K562 treated with DMSO at 1 percent for 4 hours (cell line): ENCODE results near the gene CDK5R2. TPM values are rescaled to one million over a fixed set of nuclear protein-coding genes. Genes with fewer than 3 reads are reported as not detected.

Experiments
- total RNA-seq: library from RNA; unstranded; fragments of 300-600 nt; gene quantifications from 2 replicates; pipeline ENCODE4 v1.2.3, GENCODE V29; 2022; ENCODE audit not compliant: insufficient read depth

CDK5R2 gene
- not detected in 2 replicates for total RNA-seq

GRCh38 chr2:218959141-218959731, at the start of gene CDK5R2:
CDK5R2 (plus strand) TSS chr2:218959666; CDS start chr2:218959821, 155 bp downstream.

GRCh38 chr2:218985021-218985324, 25.5 kb downstream of the CDK5R2 start, which contains the start of gene FEV:
FEV (minus strand) TSS chr2:218985184; CDS start chr2:218985075, 109 bp downstream.

GRCh38 chr2:218993345-218994315, 34.2 kb downstream of the CDK5R2 start, which contains the start of gene CRYBA2:
CRYBA2 (minus strand) TSS chr2:218993422; CDS start chr2:218993176, 246 bp downstream.

Other genes with a start within 250 kb of the CDK5R2 start
- 19.4 and 44.1 TPM in 2 replicates for gene TTLL4, start 248.8 kb upstream of the CDK5R2 start, total RNA-seq
- not detected in 2 replicates for gene CYP27A1, start 177.5 kb upstream of the CDK5R2 start, total RNA-seq
- gene PRKAG3, start 127.9 kb upstream of the CDK5R2 start, total RNA-seq: not detected in 2 replicates
- not detected in 2 replicates for gene WNT6, start 99.9 kb upstream of the CDK5R2 start, total RNA-seq
- gene WNT10A, start 78.8 kb upstream of the CDK5R2 start, total RNA-seq: not detected in 2 replicates
- gene FEV, start 25.5 kb downstream of the CDK5R2 start, total RNA-seq: 0.34 and 0.71 TPM in 2 replicates
- not detected in 2 replicates for gene CRYBA2, start 33.8 kb downstream of the CDK5R2 start, total RNA-seq
- gene CFAP65, start 81.8 kb downstream of the CDK5R2 start, total RNA-seq: not detected in 2 replicates
- gene IHH, start 101.3 kb downstream of the CDK5R2 start, total RNA-seq: not detected in 2 replicates
- gene NHEJ1, start 201.1 kb downstream of the CDK5R2 start, total RNA-seq: 8.9 and 10.1 TPM in 2 replicates
- not detected in 2 replicates for gene SLC23A3, start 210.4 kb downstream of the CDK5R2 start, total RNA-seq
- gene CNPPD1, start 217.3 kb downstream of the CDK5R2 start, total RNA-seq: 48.8 and 50.1 TPM in 2 replicates
- 22.5 and 26.1 TPM in 2 replicates for gene RETREG2, start 218.6 kb downstream of the CDK5R2 start, total RNA-seq
- gene ZFAND2B, start 247.1 kb downstream of the CDK5R2 start, total RNA-seq: 33.3 and 35.6 TPM in 2 replicates